Bronchial epithelial cell (primary cell): Measurements from ENCODE around the gene PER3. TPM values are rescaled to one million over a fixed set of nuclear protein-coding genes. Genes with fewer than 3 reads are reported as not detected.
A peak's percentile ranks its signal among the peaks of the same experiment; 100 is the strongest.

ENCODE experiments used
- DNase-seq: peaks from one replicate; pipeline ENCODE4 v3.0.0-alpha.2; 2010; ENCODE audit warnings: low read depth
- FAIRE-seq: peaks from 2 replicates; lab custom pipeline; 2011; peaks lifted over from hg19 to GRCh38; lab: Jason Lieb, UNC
- H3K27me3 ChIP-seq: 2 replicates; pipeline ENCODE4 v1.5.1; 2011; ENCODE audit warnings: low read length; ENCODE audit not compliant: control insufficient read depth, insufficient read depth
- H3K36me3 ChIP-seq: 2 replicates; pipeline ENCODE4 v1.5.1; 2011; ENCODE audit warnings: low read length; ENCODE audit not compliant: control insufficient read depth, insufficient read depth
- H3K4me3 ChIP-seq: 2 replicates; pipeline ENCODE4 v1.5.1; 2011; ENCODE audit warnings: mild to moderate bottlenecking, low read depth, low read length, control low read depth
- total RNA-seq: library from RNA; depleted of rRNA; stranded (reverse); fragments of >200 nt; gene quantifications from 2 replicates; pipeline ENCODE4 v1.2.1, GENCODE V29; 2014
- TF ChIP-seq, protein P1 (sequence below): IDR thresholded peaks from 2 replicates; pipeline ENCODE4 v1.5.1; 2011; ENCODE audit warnings: mild to moderate bottlenecking, moderate library complexity, low read length, control low read depth, inconsistent platforms; ENCODE audit not compliant: insufficient read depth, severe bottlenecking

Gene PER3
- total RNA-seq, 1 donor from 2014 or later: 4.5 TPM

DNA sequence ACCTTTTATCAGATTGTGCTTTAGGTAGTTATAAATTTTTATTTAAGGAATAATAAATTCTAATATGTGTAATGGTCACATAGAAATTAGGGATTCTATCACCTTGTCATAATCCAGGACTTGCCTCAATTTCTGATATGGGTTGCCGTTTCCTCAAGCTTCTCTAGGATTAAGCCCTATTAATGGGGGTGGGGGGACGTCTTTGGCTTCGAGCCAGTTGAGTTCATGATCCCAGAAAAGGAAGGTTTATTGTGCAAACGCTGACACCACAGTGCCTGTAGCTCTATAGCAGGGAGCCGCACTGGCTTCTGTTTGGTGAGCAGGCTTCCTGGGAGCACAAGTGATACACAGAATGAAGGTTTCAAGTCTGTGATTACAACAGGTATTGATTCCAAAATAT lies 35.0 kb upstream of the PER3 start:
- FAIRE-seq: no peak

DNA sequence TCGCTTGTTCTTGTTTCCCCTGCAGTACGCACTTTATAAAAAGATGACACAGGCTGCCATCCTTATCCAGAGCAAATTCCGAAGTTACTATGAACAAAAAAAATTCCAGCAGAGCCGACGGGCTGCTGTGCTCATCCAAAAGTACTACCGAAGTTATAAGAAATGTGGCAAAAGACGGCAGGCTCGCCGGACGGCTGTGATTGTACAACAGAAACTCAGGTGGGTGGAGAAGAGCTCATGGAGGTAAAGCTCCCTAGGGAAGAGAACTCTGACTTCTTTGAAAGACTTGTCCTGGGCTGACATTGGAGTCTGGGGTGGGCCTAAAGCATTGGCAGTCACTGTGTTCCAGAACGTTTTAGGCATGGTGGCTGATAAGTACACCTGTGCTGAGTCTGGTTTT lies 32.9 kb upstream of the PER3 start:
- H3K4me3 ChIP-seq: no peak overlapping the region
- TF ChIP-seq, protein P1, sequence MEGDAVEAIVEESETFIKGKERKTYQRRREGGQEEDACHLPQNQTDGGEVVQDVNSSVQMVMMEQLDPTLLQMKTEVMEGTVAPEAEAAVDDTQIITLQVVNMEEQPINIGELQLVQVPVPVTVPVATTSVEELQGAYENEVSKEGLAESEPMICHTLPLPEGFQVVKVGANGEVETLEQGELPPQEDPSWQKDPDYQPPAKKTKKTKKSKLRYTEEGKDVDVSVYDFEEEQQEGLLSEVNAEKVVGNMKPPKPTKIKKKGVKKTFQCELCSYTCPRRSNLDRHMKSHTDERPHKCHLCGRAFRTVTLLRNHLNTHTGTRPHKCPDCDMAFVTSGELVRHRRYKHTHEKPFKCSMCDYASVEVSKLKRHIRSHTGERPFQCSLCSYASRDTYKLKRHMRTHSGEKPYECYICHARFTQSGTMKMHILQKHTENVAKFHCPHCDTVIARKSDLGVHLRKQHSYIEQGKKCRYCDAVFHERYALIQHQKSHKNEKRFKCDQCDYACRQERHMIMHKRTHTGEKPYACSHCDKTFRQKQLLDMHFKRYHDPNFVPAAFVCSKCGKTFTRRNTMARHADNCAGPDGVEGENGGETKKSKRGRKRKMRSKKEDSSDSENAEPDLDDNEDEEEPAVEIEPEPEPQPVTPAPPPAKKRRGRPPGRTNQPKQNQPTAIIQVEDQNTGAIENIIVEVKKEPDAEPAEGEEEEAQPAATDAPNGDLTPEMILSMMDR: no peak
- DNase-seq (no peak), FAIRE-seq (no peak)
- H3K27me3 ChIP-seq: no peaks in the 10 kb centered on the region
- H3K36me3 ChIP-seq: no peaks in the 10 kb centered on the region

More for the DNA sequence above, 35.0 kb upstream of the PER3 start:
- DNase-seq: no peak
- Histone ChIP-seq H3K27me3 (no peaks in the 10 kb centered on the region), H3K36me3 (no peaks in the 10 kb centered on the region), H3K4me3 (no peak overlapping the region)
- TF ChIP-seq, protein P1: no peak

DNA sequence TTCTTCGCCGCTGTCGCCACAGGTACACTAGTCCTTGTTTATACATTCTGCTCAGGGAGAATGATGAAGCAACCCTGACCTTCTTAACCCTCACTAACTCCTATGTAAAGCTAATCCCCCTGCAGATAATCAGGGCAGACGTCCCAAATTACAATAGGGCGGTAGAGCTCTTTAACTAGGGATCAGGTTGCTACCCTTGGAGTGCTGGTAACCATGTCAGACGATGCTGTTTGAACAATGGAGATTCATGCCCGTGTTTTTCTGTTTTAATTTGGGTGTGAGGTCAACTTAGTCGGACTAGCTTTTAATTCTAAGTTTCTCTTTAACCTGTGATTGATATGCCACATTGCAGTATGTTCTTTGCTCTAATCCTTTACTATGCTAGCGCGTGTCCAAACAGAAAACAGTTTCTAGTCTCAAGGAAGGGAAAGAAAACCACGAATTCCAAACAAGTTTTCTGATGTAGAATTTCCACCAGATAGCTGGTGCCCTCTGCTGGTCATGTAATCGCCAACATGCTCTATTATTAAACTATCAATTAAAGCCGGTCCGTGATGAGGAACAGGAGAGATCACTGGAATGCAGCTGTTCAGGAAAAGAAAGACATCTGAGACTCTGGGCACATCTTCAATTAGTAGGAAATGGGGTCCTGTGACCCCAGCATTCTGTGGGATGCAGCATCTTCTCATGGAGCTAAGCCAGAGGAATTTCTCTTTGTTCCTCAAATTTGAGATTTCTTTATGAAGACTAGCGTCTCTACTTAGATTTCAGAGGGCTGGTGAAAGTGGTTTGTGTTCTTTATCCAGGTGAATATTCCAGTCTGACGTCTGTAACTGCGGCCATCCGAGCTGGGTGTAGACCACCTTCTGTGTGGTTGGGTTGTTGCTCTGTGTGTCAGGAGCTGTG lies 31.3 kb upstream of the PER3 start:
- H3K27me3 ChIP-seq: no peaks in the 10 kb centered on the region
- TF ChIP-seq, protein P1: peak; percentile 71
- no peaks in the 10 kb centered on the region for H3K36me3 ChIP-seq
- DNase-seq (peak; percentile 53), FAIRE-seq (no peak)
- H3K4me3 ChIP-seq: peak overlapping the region; percentile 9

DNA sequence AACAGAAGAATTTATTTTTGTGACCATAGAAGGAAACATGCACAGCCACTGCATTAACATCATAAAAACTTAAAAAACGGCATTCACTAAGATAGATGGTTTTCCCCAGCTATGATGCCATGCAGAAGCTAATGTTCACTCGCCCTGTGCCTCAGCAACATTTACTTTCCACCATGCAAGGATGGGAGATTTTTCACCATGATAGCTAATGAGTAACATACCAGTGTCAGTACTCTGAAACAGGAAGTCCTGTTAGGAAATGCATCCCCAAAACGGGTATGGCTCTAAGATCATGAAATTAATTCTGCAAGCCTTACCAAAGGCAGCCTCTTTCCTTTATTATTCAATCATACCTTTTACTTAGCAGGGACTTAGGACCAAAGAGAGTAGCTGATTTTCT lies 30.4 kb upstream of the PER3 start:
- FAIRE-seq (no peak), DNase-seq (no peak)
- Histone ChIP-seq H3K27me3 (no peaks in the 10 kb centered on the region), H3K36me3 (no peaks in the 10 kb centered on the region), H3K4me3 (no peak overlapping the region)
- TF ChIP-seq, protein P1: no peak

DNA sequence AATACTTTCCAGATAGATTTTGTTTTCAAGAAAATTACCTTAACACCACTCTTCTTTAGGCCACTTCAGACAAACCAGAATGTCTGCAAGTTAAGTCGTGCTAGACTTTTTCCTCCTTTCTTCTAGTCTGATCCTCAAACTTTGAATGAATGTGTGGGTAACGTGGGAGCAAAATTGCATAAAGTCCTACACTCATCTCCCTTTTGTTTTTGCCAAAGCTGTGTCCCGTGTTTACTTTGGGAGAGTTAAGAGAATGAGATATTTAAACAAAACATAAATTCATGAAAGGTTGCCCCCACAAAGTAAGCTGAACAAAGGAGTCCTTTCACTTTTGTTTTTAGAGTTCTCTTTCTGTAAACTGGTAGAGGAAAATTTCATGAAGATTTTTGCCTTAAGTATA lies 29.9 kb upstream of the PER3 start:
- FAIRE-seq: no peak
- TF ChIP-seq, protein P1: no peak
- DNase-seq: no peak
- Histone ChIP-seq H3K36me3 (no peaks in the 10 kb centered on the region), H3K27me3 (no peaks in the 10 kb centered on the region), H3K4me3 (no peak overlapping the region)
